ENCODE data around the gene SLC39A1.

Gene SLC39A1

DNA sequence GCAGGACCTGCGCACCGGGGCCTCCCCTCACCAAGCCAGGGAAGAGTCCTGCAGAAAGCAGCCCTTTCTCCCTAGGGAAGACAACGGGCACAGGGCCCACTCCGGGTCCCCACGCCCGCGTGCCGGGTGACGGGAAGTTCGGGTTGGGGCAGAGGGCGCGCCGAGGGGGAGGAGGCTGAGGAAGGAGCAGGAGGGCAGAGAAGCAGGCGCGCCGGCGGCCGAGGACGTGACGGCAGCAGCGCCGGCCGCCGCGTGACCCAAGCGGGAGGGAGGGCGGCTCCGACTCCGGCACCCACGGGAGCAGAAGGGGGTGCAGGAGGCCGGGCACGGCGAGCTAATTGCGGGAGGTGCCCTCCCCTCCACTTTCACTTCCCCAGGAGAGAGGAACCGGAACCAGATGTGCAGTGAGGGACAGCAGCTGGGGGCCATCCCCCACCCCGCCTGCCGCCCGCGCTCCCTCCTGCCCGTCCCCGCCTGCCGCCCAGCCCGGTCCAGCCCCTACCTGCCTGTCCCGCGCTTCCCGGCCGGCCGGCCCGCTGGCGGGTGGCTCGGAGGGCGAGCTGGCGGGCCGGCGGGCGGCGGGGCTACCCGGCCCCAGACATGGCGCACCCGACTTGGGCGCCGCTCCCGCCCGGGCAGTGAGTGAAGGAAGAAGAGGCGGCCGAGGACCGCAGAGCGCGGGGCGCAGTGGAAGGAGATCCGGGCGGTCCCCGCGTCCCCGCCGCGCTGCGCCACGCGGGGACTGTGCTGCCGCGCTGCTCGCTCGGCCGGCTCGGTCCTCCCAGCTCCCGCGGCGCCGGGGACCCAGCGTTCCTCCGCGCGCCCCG is 17.3 kb downstream of the SLC39A1 start:
- DNase-seq: peak; percentile 91

DNA sequence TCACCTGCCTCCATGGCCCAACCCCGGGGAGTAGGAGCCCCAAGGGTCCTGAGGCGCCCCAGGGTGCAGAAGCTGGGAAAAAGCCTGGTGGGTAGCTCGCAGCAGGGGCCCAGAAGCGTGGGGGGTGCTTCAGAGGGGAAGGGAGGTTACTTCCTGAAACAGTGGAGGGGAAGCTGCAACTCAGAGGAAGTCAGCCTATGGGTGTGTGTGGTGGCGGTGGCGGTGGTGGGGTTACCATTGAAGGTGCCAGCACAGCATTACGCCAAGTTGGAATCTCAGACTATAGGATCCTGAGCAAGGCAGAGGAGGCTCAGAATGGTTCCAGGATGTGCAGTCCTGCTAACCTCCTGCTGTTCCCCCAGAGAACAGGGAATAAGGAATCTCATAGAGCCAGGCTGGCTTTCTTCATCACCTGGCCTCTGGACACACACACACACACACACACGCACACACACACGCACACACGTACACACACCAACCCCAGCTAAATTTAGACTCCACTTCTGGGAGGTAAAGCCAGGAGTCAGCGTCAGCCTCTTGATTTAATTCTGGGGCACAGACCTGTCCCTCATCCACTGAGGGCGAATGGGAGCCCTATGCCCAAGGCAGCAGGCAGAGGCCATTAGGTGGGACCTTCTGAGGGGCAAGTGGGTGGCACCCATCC is 18.1 kb downstream of the SLC39A1 start:
- DNase-seq: peak; percentile 93

GRCh38 chr1:153944827-153945117 is 18.6 kb downstream of the SLC39A1 start:
- no peak for DNase-seq

- peak; percentile 46 for DNase-seq
Measured at GRCh38 chr1:153944005-153944826, 19.1 kb downstream of the SLC39A1 start.

DNA sequence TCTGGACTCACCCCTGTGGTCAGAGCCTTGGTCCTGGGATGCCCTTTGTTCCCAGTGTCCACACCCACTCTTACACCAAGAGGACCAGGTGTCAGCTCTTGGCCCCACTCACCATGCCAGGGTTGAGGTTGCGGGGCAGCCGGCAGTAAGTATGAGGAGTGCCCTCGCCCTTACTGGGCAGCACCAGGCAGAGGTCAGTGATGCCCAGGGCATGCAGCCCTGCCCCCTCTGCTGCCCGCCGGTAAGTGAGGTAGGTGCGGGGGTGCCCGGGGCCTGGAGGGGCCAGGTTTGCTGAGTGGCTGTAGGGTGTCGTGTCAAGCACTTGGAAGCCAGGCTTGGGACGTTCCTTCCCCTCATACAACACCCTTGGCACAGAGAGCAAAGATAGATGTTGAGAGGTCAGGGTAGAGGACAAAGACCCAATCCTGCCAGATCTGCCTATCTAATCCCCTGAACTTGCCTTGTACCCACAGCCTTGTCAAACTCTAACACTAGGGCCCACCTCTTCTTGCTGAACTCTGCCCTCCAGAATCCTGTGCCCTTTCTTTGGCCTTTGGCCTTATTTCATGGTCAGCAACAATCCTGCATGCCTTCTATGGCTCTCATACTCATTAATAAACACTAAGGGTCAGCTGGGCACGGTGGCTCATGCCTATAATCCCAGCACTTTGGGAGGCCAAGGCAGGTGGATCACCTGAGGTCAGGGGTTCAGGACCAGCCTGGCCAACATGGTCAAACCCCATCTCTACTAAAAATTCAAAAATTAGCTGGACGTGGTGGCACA is 20.4 kb downstream of the SLC39A1 start:
- DNase-seq: no peak

DNA sequence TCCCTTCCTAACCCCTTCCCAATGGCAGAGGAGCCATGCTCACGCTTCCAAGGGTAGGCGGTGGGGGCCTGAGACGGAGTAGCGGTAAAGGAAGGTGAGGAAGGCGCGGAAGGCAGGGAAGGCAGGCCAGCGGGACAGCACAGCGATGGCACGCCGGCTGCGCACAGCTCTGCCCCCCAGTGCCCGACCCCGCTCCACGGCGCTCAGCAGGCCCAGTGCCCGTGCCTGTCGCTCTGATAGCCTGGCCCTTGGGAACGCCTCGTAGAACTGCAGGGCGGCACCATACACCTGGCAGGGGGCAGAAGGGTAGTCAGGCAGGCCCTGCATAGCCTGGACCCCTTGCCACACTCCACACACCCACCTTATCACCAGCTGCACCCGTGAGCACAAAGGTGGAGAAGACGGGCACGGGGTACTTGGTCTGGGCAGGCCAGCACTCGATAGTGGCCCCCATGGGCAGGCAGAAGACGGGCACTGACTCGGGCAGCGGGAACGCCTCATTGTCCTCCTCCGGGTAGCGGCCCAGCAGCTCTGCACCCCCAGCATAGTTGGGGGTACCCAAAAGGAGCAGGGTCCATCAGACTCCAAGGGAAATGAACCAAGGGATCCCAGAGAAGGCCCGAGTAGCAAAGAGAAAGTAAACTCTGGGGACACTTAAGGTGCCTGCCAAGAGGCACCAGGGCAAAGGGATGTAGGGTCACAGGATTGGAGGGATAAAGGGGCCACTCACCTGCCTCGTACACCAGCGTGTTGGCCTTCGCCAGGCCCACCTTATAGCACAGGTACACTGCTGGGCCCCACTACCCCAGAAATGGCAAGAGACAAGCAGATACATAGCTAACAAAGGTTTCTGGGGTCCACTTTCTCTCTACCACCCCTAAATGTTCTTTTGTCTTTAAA is 21.3 kb downstream of the SLC39A1 start:
- DNase-seq: no peak

DNA sequence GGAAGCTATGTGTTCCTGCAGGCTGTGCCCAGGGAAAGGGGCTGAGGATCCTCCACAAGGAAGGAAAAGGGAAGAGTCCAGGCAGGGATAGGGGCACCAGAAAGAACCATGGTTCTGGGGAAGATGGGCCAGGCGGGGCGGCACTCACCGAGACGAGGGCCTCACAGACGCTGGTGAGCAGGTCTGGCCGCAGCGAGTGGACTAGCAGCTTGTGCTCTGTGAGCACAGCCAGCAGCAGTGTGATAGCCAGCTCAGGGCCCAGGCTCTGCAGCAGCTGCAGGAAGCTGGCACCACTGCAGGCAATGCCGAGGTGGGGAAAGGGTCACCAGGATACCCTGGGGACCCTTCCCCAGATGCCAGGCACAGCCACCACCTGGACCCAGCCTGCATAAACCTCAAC is 22.6 kb downstream of the SLC39A1 start:
- no peak for DNase-seq

- no peak for DNase-seq
Measured at GRCh38 chr1:153939476-153939875, 23.9 kb downstream of the SLC39A1 start.

DNA sequence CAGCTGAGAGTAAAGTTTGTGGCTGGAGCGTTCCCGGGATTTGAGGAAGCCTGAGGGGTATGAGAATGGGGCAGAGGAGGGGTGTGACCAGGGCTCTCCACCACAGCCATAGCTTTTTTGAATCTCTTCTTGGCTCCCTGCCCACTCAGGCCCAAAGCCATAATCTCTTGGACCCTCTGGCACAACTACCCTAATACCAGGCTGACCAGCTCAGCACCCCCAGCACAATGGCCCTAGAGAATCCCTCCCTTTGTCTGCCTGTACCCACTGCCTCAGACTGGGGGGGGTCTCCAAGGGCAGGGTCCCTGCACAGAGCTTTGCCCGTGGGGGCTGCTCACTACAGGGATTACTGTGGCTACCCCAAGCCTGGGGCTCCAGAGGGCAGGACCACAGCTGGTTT is 24.3 kb downstream of the SLC39A1 start:
- no peak for DNase-seq

DNA sequence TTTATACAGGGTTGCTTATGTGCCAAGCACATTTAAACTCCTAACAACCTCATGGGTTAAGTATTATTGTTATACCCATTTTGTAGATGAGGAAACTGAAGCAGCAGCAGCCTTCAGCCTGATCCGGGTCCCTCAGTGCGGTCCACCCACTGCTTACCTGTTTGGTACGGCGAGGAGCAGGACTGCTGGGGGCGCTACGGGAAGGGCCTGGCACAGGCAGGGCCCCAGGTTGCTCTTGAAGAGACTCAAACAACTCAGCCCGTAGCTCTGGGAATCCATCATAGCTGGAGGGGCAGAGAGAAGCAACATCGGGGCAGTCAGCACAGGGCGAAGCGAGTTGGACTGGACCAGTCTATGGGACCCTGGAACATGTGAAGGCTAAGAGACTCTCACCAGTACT is 26.0 kb downstream of the SLC39A1 start:
- DNase-seq: no peak

DNA sequence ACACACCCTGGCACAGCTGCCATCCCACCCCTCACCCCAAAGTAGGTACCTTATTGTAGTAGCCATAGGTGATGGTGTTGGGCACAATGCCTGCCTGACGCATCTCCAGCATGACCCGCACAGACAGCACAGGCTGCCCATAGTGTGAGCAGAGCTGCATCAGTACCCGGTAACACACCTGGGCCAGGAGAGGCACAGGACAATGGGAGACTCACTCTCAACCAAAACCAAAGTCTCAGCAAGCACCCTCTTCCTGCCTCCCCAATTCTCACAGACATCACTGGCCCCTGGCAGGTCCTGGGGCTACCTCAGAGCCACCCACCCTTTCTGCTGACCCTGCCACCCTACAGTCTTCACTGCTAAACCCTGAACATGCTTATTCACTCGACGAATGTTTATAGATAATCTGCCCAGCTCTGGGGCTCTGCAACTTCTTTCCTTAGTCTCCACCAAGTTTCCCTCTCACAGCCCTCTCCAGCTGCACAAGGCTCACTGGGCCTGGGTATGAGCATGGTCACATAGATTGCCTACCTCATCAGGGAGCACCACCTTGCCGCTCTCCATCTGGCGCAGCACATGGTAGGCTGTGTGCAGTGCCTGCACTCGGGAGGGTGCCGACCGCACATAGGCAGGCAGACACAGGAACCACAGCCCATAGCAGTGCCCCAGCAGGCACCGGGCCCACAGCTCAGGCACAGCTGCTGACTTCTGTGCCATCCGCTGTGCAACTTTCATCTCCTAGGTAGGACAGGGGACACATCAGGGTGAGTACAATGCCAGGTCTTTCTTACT is 27.1 kb downstream of the SLC39A1 start:
- DNase-seq: no peak

- DNase-seq: no peak
Measured at GRCh38 chr1:153934746-153935145, 28.6 kb downstream of the SLC39A1 start.

DNA sequence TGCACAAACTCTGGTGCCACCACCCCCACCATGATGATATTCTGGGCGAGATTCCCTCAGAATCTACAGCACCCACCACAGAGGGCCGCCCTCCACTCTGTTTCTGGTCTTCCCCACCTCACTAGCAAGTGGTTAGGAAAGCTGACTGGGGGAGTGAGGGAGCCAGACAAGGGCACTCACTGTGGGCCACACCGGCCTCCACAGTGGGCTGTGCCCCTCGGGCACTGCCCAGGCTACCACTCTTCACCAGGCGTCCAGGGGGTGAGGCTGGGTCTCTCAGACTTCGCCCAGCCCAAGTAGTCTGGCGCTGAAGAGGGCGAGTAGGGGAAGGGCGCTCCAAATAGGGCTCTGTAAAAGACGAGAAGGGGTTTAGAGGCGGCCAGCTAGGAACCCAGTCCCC is 29.4 kb downstream of the SLC39A1 start:
- no peak for DNase-seq

DNA sequence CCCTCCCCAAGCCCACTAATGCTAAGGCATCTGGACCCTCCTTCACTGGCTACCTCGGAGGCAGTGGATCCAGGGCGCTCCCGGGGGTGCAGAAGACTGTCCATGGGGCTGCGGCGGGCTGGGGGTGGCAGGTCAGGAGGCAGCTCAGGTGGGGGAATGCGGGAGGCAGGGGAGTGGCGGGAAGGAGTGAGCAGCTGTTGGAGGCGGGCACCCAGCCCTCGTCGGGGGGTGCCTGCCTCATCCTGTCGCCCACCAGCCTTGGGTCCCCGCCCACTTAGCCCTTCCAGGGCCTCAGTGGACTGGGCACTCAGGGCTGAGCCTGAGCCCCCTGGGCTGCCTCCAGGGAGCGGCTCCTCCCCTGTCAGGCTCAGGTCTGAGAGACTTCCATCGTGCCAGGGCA is 29.9 kb downstream of the SLC39A1 start:
- DNase-seq: no peak

- no peak for DNase-seq
Measured at GRCh38 chr1:153932156-153933131, 30.9 kb downstream of the SLC39A1 start.

DNA sequence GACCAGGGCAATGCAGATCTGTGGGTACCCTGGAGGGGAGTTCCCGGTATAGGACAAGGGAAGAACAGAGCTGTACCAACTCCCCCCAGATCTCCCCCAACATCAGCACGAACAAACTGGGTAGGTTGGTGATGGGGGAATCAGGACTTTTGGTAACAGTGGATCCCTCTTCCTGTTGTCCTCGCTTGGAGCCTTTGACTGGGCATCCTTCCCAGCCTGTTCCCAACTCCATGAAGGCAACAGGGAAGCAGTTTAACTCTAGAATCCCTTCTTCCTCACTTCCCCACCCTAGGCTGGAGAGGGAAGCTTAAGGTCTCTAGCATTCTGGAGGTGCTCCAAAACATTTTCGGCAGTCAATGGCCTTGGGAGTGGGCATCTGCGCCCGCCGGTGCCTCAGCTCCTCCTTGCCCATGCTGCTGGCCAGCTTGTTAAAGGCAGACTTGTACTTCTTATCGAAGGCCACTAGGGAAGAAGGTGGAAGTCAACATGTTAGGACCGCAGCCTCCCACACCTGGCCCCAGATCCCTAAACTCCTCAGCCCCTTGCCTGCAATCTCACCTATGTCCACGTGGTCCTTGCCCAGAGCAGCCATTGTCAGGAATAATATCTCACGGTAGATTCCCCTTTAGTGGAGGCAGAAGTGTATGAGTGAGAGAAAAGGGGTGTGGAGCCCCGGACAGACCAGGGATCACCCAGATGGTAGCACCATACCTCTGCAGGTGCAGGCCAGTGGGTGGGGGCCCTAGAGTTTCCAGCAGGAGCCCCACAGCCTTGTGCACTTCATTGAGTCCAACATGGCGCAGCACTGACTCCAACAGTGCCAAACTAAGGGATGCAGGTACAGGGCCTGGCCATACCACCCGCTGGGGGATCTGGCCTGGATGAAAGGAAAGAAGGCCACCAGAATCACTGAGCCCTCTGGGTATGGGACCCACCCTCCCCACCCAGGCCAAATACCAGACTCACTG is 33.1 kb downstream of the SLC39A1 start:
- no peak for DNase-seq

- DNase-seq: no peak
Measured at GRCh38 chr1:153929426-153929825, 33.9 kb downstream of the SLC39A1 start.

- DNase-seq: no peak
Measured at GRCh38 chr1:153928791-153929341, 34.5 kb downstream of the SLC39A1 start.
